ENCODE results near the gene ZNF565. TPM values are rescaled to one million over a fixed set of nuclear protein-coding genes. Genes with fewer than 3 reads are reported as not detected.

The ZNF565 gene
- total and polyA plus RNA-seq, 8 donors: 0.45 to 16.3 (median 2.3) TPM

DNA sequence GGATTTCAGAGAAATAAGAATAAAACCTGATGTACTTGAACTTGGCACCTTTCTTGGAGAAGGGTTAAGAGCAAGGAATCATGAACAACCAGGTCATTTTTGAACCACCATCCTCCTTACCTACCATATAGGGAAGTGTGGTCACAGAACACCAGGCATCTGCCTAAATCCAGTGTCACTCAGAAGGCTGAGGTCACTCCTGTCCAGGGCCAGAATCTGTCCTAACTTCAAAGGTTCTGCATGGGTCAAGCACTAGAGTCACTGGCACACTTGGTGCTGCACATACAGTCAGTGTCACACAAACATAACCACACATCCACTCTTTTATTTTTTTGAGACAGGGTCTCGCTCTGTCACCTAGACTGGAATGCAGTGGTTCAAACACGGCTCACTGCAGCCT lies 1.6 kb downstream of the ZNF565 start:
- Histone ChIP-seq H3K4me1 (peaks cover 13 to 39% (median 30%) of the 10 kb centered on the region in 4 donors), H3K27me3 (no peaks in the 10 kb centered on the region), H3K9me3 (no peaks in the 10 kb centered on the region), H3K4me3 (no peak overlapping the region), H3K27ac (peak overlapping the region in 1 of 5 donors; percentile 97), H3K36me3 (no peaks in the 10 kb centered on the region)
- intact Hi-C loops (cut with DNase I; ENCODE audit: low total_unique reads): no loop called here
- WGBS, 5 donors: 89 to 96% (median 93%) methylated on average over 2 of the region's 2 CpGs
- DNase-seq: no peak
- TF ChIP-seq EP300 (IDR thresholded peaks at IDR 0.05) (no peak), POLR2AphosphoS5 (IDR thresholded peaks at IDR 0.05) (no peak), POLR2A (IDR thresholded peaks at IDR 0.05) (no peak)
- TF ChIP-seq, protein P1, sequence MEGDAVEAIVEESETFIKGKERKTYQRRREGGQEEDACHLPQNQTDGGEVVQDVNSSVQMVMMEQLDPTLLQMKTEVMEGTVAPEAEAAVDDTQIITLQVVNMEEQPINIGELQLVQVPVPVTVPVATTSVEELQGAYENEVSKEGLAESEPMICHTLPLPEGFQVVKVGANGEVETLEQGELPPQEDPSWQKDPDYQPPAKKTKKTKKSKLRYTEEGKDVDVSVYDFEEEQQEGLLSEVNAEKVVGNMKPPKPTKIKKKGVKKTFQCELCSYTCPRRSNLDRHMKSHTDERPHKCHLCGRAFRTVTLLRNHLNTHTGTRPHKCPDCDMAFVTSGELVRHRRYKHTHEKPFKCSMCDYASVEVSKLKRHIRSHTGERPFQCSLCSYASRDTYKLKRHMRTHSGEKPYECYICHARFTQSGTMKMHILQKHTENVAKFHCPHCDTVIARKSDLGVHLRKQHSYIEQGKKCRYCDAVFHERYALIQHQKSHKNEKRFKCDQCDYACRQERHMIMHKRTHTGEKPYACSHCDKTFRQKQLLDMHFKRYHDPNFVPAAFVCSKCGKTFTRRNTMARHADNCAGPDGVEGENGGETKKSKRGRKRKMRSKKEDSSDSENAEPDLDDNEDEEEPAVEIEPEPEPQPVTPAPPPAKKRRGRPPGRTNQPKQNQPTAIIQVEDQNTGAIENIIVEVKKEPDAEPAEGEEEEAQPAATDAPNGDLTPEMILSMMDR (IDR thresholded peaks at IDR 0.05): no peak

- no peaks in the 10 kb centered on the region for H3K9me3 ChIP-seq
- no peaks in the 10 kb centered on the region for H3K27me3 ChIP-seq
- H3K4me3 ChIP-seq: no peak overlapping the region
- WGBS, 5 donors: 88 to 93% (median 90%) methylated on average over 8 of the region's 8 CpGs
- no peak overlapping the region for H3K27ac ChIP-seq
- intact Hi-C loops (cut with DNase I; ENCODE audit: low total_unique reads): no loop called here
- peaks cover 8 to 16% (median 10%) of the 10 kb centered on the region in 4 donors for H3K4me1 ChIP-seq
- peaks cover 0 to 10% (median 7%) of the 10 kb centered on the region in 4 donors for H3K36me3 ChIP-seq
- no peak for DNase-seq
- TF ChIP-seq POLR2A (IDR thresholded peaks at IDR 0.05): no peak
- TF ChIP-seq, protein P1 (IDR thresholded peaks at IDR 0.05): no peak
- no peak for TF ChIP-seq POLR2AphosphoS5 (IDR thresholded peaks at IDR 0.05)
- no peak for TF ChIP-seq EP300 (IDR thresholded peaks at IDR 0.05)
These were observed 4.0 kb downstream of the ZNF565 start for GRCh38 chr19:36210497-36210896.

DNA sequence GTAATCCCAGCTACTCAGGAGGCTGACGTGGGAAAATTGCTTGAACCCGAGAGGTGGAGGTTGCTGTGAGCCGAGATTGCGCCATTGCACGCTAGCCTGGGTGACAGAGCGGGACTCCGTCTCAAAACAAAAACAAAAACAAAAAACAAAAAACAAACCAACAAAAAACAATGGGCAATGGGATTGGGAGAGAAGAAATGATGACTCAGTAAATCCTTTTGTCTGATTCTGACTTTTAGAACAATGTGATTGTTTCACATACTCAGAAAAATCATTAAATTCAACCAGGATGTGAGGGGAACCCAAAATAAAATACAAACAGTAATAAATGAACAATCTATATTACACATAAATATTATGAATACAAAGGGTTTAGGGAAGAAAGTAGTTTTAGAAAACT lies 5.1 kb downstream of the ZNF565 start:
- TF ChIP-seq, protein P1 (IDR thresholded peaks at IDR 0.05): no peak
- TF ChIP-seq EP300 (IDR thresholded peaks at IDR 0.05): no peak
- TF ChIP-seq POLR2AphosphoS5 (IDR thresholded peaks at IDR 0.05): no peak
- no peak for TF ChIP-seq POLR2A (IDR thresholded peaks at IDR 0.05)
- H3K27me3 ChIP-seq: no peaks in the 10 kb centered on the region
- H3K4me1 ChIP-seq: peaks cover 8 to 16% (median 10%) of the 10 kb centered on the region in 4 donors
- H3K4me3 ChIP-seq: no peak overlapping the region
- H3K9me3 ChIP-seq: no peaks in the 10 kb centered on the region
- 95 to 98% (median 97%) methylated on average over 7 of the region's 7 CpGs for WGBS, 5 donors
- H3K36me3 ChIP-seq: peaks cover 1 to 21% (median 14%) of the 10 kb centered on the region in 4 donors
- no peak overlapping the region for H3K27ac ChIP-seq
- intact Hi-C loops (cut with DNase I; ENCODE audit: low total_unique reads): no loop called here
- DNase-seq: no peak

- 87 to 94% (median 92%) methylated on average over 3 of the region's 3 CpGs for whole genome bisulfite sequencing, 5 donors
- peaks cover 4 to 26% (median 17%) of the 10 kb centered on the region in 4 donors for H3K36me3 ChIP-seq
- intact Hi-C loops (cut with DNase I; ENCODE audit: low total_unique reads): no loop called here
These were observed 6.7 kb downstream of the ZNF565 start for GRCh38 chr19:36207605-36208252.

More at GRCh38 chr19:36207605-36208252, 6.7 kb downstream of the ZNF565 start:
- DNase-seq: no peak
- Histone ChIP-seq H3K4me3 (no peak overlapping the region), H3K27ac (no peak overlapping the region), H3K9me3 (no peaks in the 10 kb centered on the region), H3K27me3 (no peaks in the 10 kb centered on the region), H3K4me1 (peaks cover 0 to 2% (median 0%) of the 10 kb centered on the region in 4 donors)
- TF ChIP-seq POLR2AphosphoS5 (IDR thresholded peaks at IDR 0.05) (no peak), EP300 (IDR thresholded peaks at IDR 0.05) (no peak), POLR2A (IDR thresholded peaks at IDR 0.05) (no peak)
- TF ChIP-seq, protein P1 (IDR thresholded peaks at IDR 0.05): no peak

All from stomach (tissue), 9 donors.